Measurements from ENCODE around the gene ROBO4. TPM values are rescaled to one million over a fixed set of nuclear protein-coding genes. Genes with fewer than 3 reads are reported as not detected.

ROBO4 gene
- total RNA-seq, 1 experiment from 2014 or later: not detected

DNA sequence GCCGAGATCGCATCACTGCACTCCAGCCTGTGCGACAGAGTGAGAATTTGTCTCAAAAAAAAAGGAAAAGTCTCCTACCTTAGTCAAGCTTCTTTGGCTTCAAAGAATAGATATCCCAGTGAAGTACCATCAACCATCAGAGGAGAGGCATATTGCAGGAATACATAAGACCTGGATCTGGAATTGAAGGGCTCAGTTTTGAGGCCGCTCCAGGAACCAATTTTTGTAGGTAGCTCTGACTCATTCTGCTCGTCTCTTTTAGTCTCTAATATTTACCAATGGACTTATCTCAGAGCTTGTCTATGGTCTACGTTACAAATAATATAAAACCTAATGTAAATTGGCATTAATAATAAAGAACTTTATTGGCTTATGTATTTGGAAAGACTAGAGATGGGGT, 48.2 kb upstream of the ROBO4 start:
- ChIA-PET CTCF (no interaction called here), RAD21 (ENCODE audit: low non-redundant PET in 1 of 2, low total read pairs in 2 of 2, uncharacterized antibody in 2 of 2, unreplicated experiment in 2 of 2) (no interaction called here), POLR2A (no interaction called here)
- Histone ChIP-seq H3K27me3 (ENCODE audit: insufficient read depth, low read length) (no peaks in the 10 kb centered on the region), H3K9ac (ENCODE audit: low read length) (no peak overlapping the region), H3K79me2 (ENCODE audit: insufficient read depth, low read length) (no peaks in the 10 kb centered on the region), H4K20me1 (ENCODE audit: insufficient read depth) (no peaks in the 10 kb centered on the region), H3K27ac (ENCODE audit: low read depth, low read length) (no peak overlapping the region), H3K4me2 (ENCODE audit: low read length) (no peak overlapping the region), H2AFZ (ENCODE audit: low read depth, low read length, poor library complexity, severe bottlenecking) (no peak overlapping the region), H3K9me2 (ENCODE audit: insufficient read depth) (no peaks in the 10 kb centered on the region), H3K9me3 (ENCODE audit: control insufficient read depth in 1 of 2, insufficient read depth in 1 of 2, low read depth in 1 of 2, low read length in 2 of 2) (no peaks in the 10 kb centered on the region), H3K4me1 (ENCODE audit: control insufficient read depth in 1 of 2, insufficient read depth in 2 of 2, low read length in 2 of 2) (peaks cover 0 to 6% of the 10 kb centered on the region in 2 experiments; a peak in 1 of 4 replicates), H3K36me3 (ENCODE audit: control insufficient read depth in 1 of 2, insufficient read depth in 2 of 2, low read length in 2 of 2) (no peaks in the 10 kb centered on the region), H3K4me3 (replicated peaks in 1 of 2; ENCODE audit: low read depth in 1 of 2, low read length in 2 of 2) (no peak overlapping the region)
- DNase-seq (ENCODE audit: low read depth, low spot score) (no peak), ATAC-seq (no peak)
- no TSS peak for BruUV-seq (replicated peaks)
- no peak for TF ChIP-seq SRF (IDR thresholded peaks at IDR 0.05; ENCODE audit: low read depth)
- intact Hi-C loops (cut with micrococcal nuclease): no loop called here

GRCh38 chr11:124944565-124944964, 46.9 kb upstream of the ROBO4 start:
- Histone ChIP-seq H3K9me2 (ENCODE audit: insufficient read depth) (no peaks in the 10 kb centered on the region), H3K9me3 (ENCODE audit: control insufficient read depth in 1 of 2, insufficient read depth in 1 of 2, low read depth in 1 of 2, low read length in 2 of 2) (no peaks in the 10 kb centered on the region), H3K4me1 (ENCODE audit: control insufficient read depth in 1 of 2, insufficient read depth in 2 of 2, low read length in 2 of 2) (peaks cover 0 to 6% of the 10 kb centered on the region in 2 experiments; a peak in 1 of 4 replicates), H3K27ac (ENCODE audit: low read depth, low read length) (no peak overlapping the region), H4K20me1 (ENCODE audit: insufficient read depth) (no peaks in the 10 kb centered on the region), H3K4me3 (replicated peaks in 1 of 2; ENCODE audit: low read depth in 1 of 2, low read length in 2 of 2) (no peak overlapping the region), H3K9ac (ENCODE audit: low read length) (no peak overlapping the region), H3K36me3 (ENCODE audit: control insufficient read depth in 1 of 2, insufficient read depth in 2 of 2, low read length in 2 of 2) (no peaks in the 10 kb centered on the region), H3K79me2 (ENCODE audit: insufficient read depth, low read length) (no peaks in the 10 kb centered on the region), H3K4me2 (ENCODE audit: low read length) (no peak overlapping the region), H2AFZ (ENCODE audit: low read depth, low read length, poor library complexity, severe bottlenecking) (no peak overlapping the region), H3K27me3 (ENCODE audit: insufficient read depth, low read length) (no peaks in the 10 kb centered on the region)
- ChIA-PET CTCF (interaction anchor here (1.4 kb wide), 1 partner anchor 68 kb away, joined by 3 read pairs; no protein-coding TSS in a partner anchor), RAD21 (ENCODE audit: low non-redundant PET in 1 of 2, low total read pairs in 2 of 2, uncharacterized antibody in 2 of 2, unreplicated experiment in 2 of 2) (no interaction called here), POLR2A (interaction anchor here (1.3 kb wide), 1 partner anchor 9 kb away, joined by 4 read pairs; the partner anchor contains the start of gene CCDC15)
- TF ChIP-seq FOSL1 (IDR thresholded peaks at IDR 0.05; ENCODE audit: low read depth) (no peak), CTCF (IDR thresholded peaks at IDR 0.05 in 2 of 3, conservative IDR thresholded peaks at IDR 0.05 in 1 of 3; ENCODE audit: borderline replicate concordance in 1 of 3, insufficient read depth in 1 of 3, low read depth in 2 of 3, low read length in 2 of 3) (no peak), ZFX (IDR thresholded peaks at IDR 0.05) (no peak), SRF (IDR thresholded peaks at IDR 0.05; ENCODE audit: low read depth) (no peak), ZBTB33 (IDR thresholded peaks at IDR 0.05; ENCODE audit: extremely low read depth, insufficient replicate concordance, low read length) (no peak), ELF1 (IDR thresholded peaks at IDR 0.05; ENCODE audit: borderline replicate concordance, low read depth) (no peak), CBX3 (IDR thresholded peaks at IDR 0.05; ENCODE audit: low read depth) (no peak), JUND (IDR thresholded peaks at IDR 0.05) (no peak), RAD21 (IDR thresholded peaks at IDR 0.05; ENCODE audit: low read depth) (no peak), SP1 (IDR thresholded peaks at IDR 0.05; ENCODE audit: low read depth) (no peak), CEBPB (IDR thresholded peaks at IDR 0.05; ENCODE audit: low read depth) (no peak), YY1 (IDR thresholded peaks at IDR 0.05; ENCODE audit: extremely low read depth, insufficient replicate concordance, low read depth, low read length) (no peak), POLR2A (IDR thresholded peaks at IDR 0.05; ENCODE audit: borderline replicate concordance, extremely low read depth, insufficient read depth, insufficient read length) (no peak), EGR1 (IDR thresholded peaks at IDR 0.05; ENCODE audit: low read depth) (no peak)
- TF ChIP-seq, protein P1, sequence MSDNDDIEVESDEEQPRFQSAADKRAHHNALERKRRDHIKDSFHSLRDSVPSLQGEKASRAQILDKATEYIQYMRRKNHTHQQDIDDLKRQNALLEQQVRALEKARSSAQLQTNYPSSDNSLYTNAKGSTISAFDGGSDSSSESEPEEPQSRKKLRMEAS (IDR thresholded peaks at IDR 0.05): no peak
- ATAC-seq (no peak), DNase-seq (ENCODE audit: low read depth, low spot score) (no peak)
- no TSS peak for BruUV-seq (replicated peaks)
- intact Hi-C loops (cut with micrococcal nuclease): no loop called here

Data from HCT116 (cell line).